GM23338 (cell line): ENCODE results near the gene GADD45B. TPM values are rescaled to one million over a fixed set of nuclear protein-coding genes. Genes with fewer than 3 reads are reported as not detected.

ENCODE experiments used
- ATAC-seq: fragments of 200-7000 bp; cut with Tn5 transposase; 3 replicates; pipeline ENCODE4 v1.9.1; 2020
- DNase-seq: peaks from one replicate; pipeline ENCODE4 v3.0.0-alpha.2; 2015; ENCODE audit warnings: low spot score
- H2AFZ ChIP-seq: fragments of 200-600 bp; sonication (generic); 2 replicates; pipeline ENCODE4 v1.8.0; 2016; ENCODE audit warnings: antibody characterized with exemption, mild to moderate bottlenecking, moderate library complexity
- H3F3A ChIP-seq: fragments of 200-600 bp; sonication (generic); replicated peaks from 2 replicates; pipeline ENCODE4 v1.8.0; 2017; ENCODE audit warnings: antibody characterized with exemption, mixed run types, low read depth
- H3K27ac ChIP-seq: fragments of 200-600 bp; sonication (generic); 2 replicates; pipeline ENCODE4 v1.6.1; 2016; ENCODE audit warnings: low read depth
- H3K27me3 ChIP-seq: fragments of 200-600 bp; sonication (generic); 2 replicates; pipeline ENCODE4 v1.8.0; 2016; ENCODE audit warnings: mild to moderate bottlenecking, mixed run types, moderate library complexity; ENCODE audit not compliant: insufficient read depth
- H3K36me3 ChIP-seq: fragments of 200-600 bp; sonication (generic); 2 replicates; pipeline ENCODE4 v1.8.0; 2016; ENCODE audit warnings: mild to moderate bottlenecking; ENCODE audit not compliant: insufficient read depth
- H3K4me1 ChIP-seq: fragments of 200-600 bp; sonication (generic); 2 replicates; pipeline ENCODE4 v1.8.0; 2016; ENCODE audit warnings: mild to moderate bottlenecking, moderate library complexity; ENCODE audit not compliant: insufficient read depth
- H3K4me2 ChIP-seq: fragments of 200-600 bp; sonication (generic); 2 replicates; pipeline ENCODE4 v1.7.1; 2017; ENCODE audit warnings: mixed run types
- H3K4me3 ChIP-seq: fragments of 200-600 bp; sonication (generic); 2 replicates; pipeline ENCODE4 v1.6.1; 2016; ENCODE audit warnings: mixed run types
- H3K79me2 ChIP-seq: fragments of 200-600 bp; sonication (generic); replicated peaks from 2 replicates; pipeline ENCODE4 v1.8.0; 2017; ENCODE audit warnings: mild to moderate bottlenecking; ENCODE audit not compliant: insufficient read depth
- H3K9me2 ChIP-seq: fragments of 200-600 bp; sonication (generic); 2 replicates; pipeline ENCODE4 v1.8.0; 2017; ENCODE audit not compliant: insufficient read depth
- H4K20me1 ChIP-seq: fragments of 200-600 bp; sonication (generic); replicated peaks from 2 replicates; pipeline ENCODE4 v1.8.0; 2017; ENCODE audit warnings: mild to moderate bottlenecking; ENCODE audit not compliant: insufficient read depth
- H3K27ac Mint-ChIP-seq: 2 replicates; pipeline ENCODE4 v1.8.0; 2020; ENCODE audit warnings: inconsistent platforms, mild to moderate bottlenecking, moderate library complexity, mixed read lengths
- H3K27me3 Mint-ChIP-seq: 3 replicates; pipeline ENCODE4 v1.8.0; 2022; ENCODE audit warnings: low read depth, mild to moderate bottlenecking, moderate library complexity, mixed read lengths, inconsistent platforms; ENCODE audit not compliant: insufficient read depth, poor library complexity
- H3K36me3 Mint-ChIP-seq: 3 replicates; pipeline ENCODE4 v1.8.0; 2021; ENCODE audit warnings: low read depth, mild to moderate bottlenecking, inconsistent platforms, moderate library complexity, mixed read lengths
- H3K4me1 Mint-ChIP-seq: 3 replicates; pipeline ENCODE4 v1.8.0; 2020; ENCODE audit warnings: mild to moderate bottlenecking, inconsistent platforms, mixed read lengths
- H3K4me3 Mint-ChIP-seq: 3 replicates; pipeline ENCODE4 v1.8.0; 2021; ENCODE audit warnings: moderate library complexity, mild to moderate bottlenecking, inconsistent platforms, mixed read lengths
- H3K9me3 Mint-ChIP-seq: 3 replicates; pipeline ENCODE4 v1.8.0; 2020; ENCODE audit warnings: moderate library complexity, mild to moderate bottlenecking, inconsistent platforms, mixed read lengths
- CTCF ChIP-seq, 2 experiments: fragments of 200-600 bp in 1 of 2; sonication (generic) in 1 of 2; conservative IDR thresholded peaks; 2 replicates each; pipeline versions ENCODE4 v1.5.1 to v1.6.1; 2016 to 2017; ENCODE audit warnings: antibody characterized with exemption in 2 of 2, low read depth in 2 of 2, mild to moderate bottlenecking in 2 of 2, moderate library complexity in 1 of 2
- EZH2 ChIP-seq: fragments of 200-600 bp; sonication (generic); IDR thresholded peaks from one replicate; pipeline ENCODE4 v1.8.0; 2017; ENCODE audit warnings: antibody characterized with exemption, mild to moderate bottlenecking, low read depth; ENCODE audit not compliant: unreplicated experiment
- JUNB ChIP-seq: IDR thresholded peaks from one replicate; pipeline ENCODE4 v1.6.1; 2016; ENCODE audit warnings: antibody characterized with exemption; ENCODE audit not compliant: unreplicated experiment
- NANOG ChIP-seq: IDR thresholded peaks from 2 replicates; pipeline ENCODE4 v1.6.1; 2016; ENCODE audit warnings: antibody characterized with exemption, borderline replicate concordance
- ZNF331 ChIP-seq: fragments of 250-450 bp; sonication (Bioruptor Pico); IDR thresholded peaks from 2 replicates; pipeline ENCODE4 v1.5.0; 2020; ENCODE audit warnings: low read depth, mild to moderate bottlenecking, moderate library complexity
- ZNF462 ChIP-seq: fragments of 250-450 bp; sonication (Bioruptor Pico); IDR thresholded peaks from 2 replicates; pipeline ENCODE4 v1.5.0; 2020; ENCODE audit warnings: mild to moderate bottlenecking, moderate library complexity
- polyA plus RNA-seq: library from polyadenylated mRNA; unstranded; fragments of >200 nt; fragmentation: Nextera tagmentation; extraction: Ambion mirVana; gene quantifications from 2 replicates; pipeline ENCODE4 v1.2.1, GENCODE V29; 2016
- total RNA-seq: library from RNA; depleted of rRNA; stranded (reverse); fragments of >200 nt; shearing (Covaris generic); gene quantifications from 2 replicates; pipeline ENCODE4 v1.2.3, GENCODE V29; 2014

The GADD45B gene
- total and polyA plus RNA-seq, 2 experiments from 2014 or later = 12.3 to 16.6 TPM

GRCh38 chr19:2434721-2435265, 41.1 kb upstream of the GADD45B start:
- no peak for TF ChIP-seq JUNB
- TF ChIP-seq ZNF331 (CRISPR knock-in tag) = no peak
- TF ChIP-seq EZH2 = no peak
- no peak for TF ChIP-seq CTCF (conservative IDR thresholded peaks at IDR 0.05; ENCODE audit: low read depth in 2 of 2)
- TF ChIP-seq ZNF462 (CRISPR knock-in tag) = no peak
- no peak for TF ChIP-seq NANOG
- no peak overlapping the region for H3K4me3 Mint-ChIP-seq
- peaks cover 49% of the 10 kb centered on the region for H3K36me3 Mint-ChIP-seq
- Histone ChIP-seq H3K4me2 (no peak overlapping the region), H3K4me1 (no peaks in the 10 kb centered on the region), H2AFZ (no peak overlapping the region), H3K4me3 (no peak overlapping the region), H3K27me3 (no peaks in the 10 kb centered on the region), H3K27ac (no peak overlapping the region), H3F3A (peaks cover 14% of the 10 kb centered on the region; the same call in 1 of the 2 replicates), H3K36me3 (peaks cover 9% of the 10 kb centered on the region), H3K79me2 (peaks cover 1% of the 10 kb centered on the region; the same call in 1 of the 2 replicates), H3K9me2 (no peaks in the 10 kb centered on the region), H4K20me1 (no peaks in the 10 kb centered on the region; the same call in 1 of the 2 replicates)
- peaks cover 10% of the 10 kb centered on the region for H3K27me3 Mint-ChIP-seq
- no peak overlapping the region for H3K27ac Mint-ChIP-seq
- ATAC-seq (no peak), DNase-seq (no peak)
- H3K4me1 Mint-ChIP-seq = peaks cover 4% of the 10 kb centered on the region; the same call in 2 of the 3 replicates
- no peaks in the 10 kb centered on the region; the same call in 2 of the 3 replicates for H3K9me3 Mint-ChIP-seq
